ENCODE measurements around the gene SLC4A1. TPM values are rescaled to one million over a fixed set of nuclear protein-coding genes. Genes with fewer than 3 reads are reported as not detected.

Gene SLC4A1
- total RNA-seq, 1 experiment from 2014 or later: 0.22 TPM

GRCh38 chr17:44267165-44267455, 825 bp downstream of the SLC4A1 start:
- no peak for TF ChIP-seq SRF (IDR thresholded peaks at IDR 0.05; ENCODE audit: low read depth)
- TF ChIP-seq SP1 (IDR thresholded peaks at IDR 0.05; ENCODE audit: low read depth): no peak
- TF ChIP-seq ZBTB33 (IDR thresholded peaks at IDR 0.05; ENCODE audit: extremely low read depth, insufficient replicate concordance, low read length): no peak
- no peak for TF ChIP-seq ZNF274 (IDR thresholded peaks at IDR 0.05; ENCODE audit: low read depth, low read length)
- TF ChIP-seq EZH2 (IDR thresholded peaks at IDR 0.05): no peak
- no peak for TF ChIP-seq MAX (IDR thresholded peaks at IDR 0.05)
- TF ChIP-seq TCF7L2 (IDR thresholded peaks at IDR 0.05; ENCODE audit: borderline replicate concordance, extremely low read depth, insufficient read depth, insufficient read length): no peak
- TF ChIP-seq ELF1 (IDR thresholded peaks at IDR 0.05; ENCODE audit: borderline replicate concordance, low read depth): no peak
- TF ChIP-seq JUND (IDR thresholded peaks at IDR 0.05): no peak
- no peak for TF ChIP-seq SIN3A (IDR thresholded peaks at IDR 0.05; ENCODE audit: low read depth)
- no peak for TF ChIP-seq EGR1 (IDR thresholded peaks at IDR 0.05; ENCODE audit: low read depth)
- no peak for TF ChIP-seq RAD21 (IDR thresholded peaks at IDR 0.05; ENCODE audit: low read depth)
- TF ChIP-seq REST (IDR thresholded peaks at IDR 0.05; ENCODE audit: low read depth): no peak
- TF ChIP-seq POLR2AphosphoS5 (IDR thresholded peaks at IDR 0.05; ENCODE audit: low read depth, low read length): no peak
- RAD21 ChIA-PET (ENCODE audit: low non-redundant PET in 1 of 2, low total read pairs in 2 of 2, uncharacterized antibody in 2 of 2, unreplicated experiment in 2 of 2): no interaction called here
- Histone ChIP-seq H3K4me3 (replicated peaks in 1 of 2; ENCODE audit: low read depth in 1 of 2, low read length in 2 of 2) (no peak overlapping the region), H3K9ac (ENCODE audit: low read length) (no peak overlapping the region), H3K79me2 (ENCODE audit: insufficient read depth, low read length) (no peaks in the 10 kb centered on the region), H3K27ac (ENCODE audit: low read depth, low read length) (no peak overlapping the region), H4K20me1 (ENCODE audit: insufficient read depth) (no peaks in the 10 kb centered on the region), H3K9me2 (ENCODE audit: insufficient read depth) (no peaks in the 10 kb centered on the region), H3K27me3 (ENCODE audit: insufficient read depth, low read length) (no peaks in the 10 kb centered on the region), H3K4me2 (ENCODE audit: low read length) (no peak overlapping the region), H3K9me3 (ENCODE audit: control insufficient read depth in 1 of 2, insufficient read depth in 1 of 2, low read depth in 1 of 2, low read length in 2 of 2) (no peaks in the 10 kb centered on the region), H2AFZ (ENCODE audit: low read depth, low read length, poor library complexity, severe bottlenecking) (no peak overlapping the region), H3K36me3 (ENCODE audit: control insufficient read depth in 1 of 2, insufficient read depth in 2 of 2, low read length in 2 of 2) (no peaks in the 10 kb centered on the region), H3K4me1 (ENCODE audit: control insufficient read depth in 1 of 2, insufficient read depth in 2 of 2, low read length in 2 of 2) (no peaks in the 10 kb centered on the region)
- POLR2A ChIA-PET: no interaction called here
- BruUV-seq (replicated peaks): no TSS peak
- intact Hi-C loops (cut with micrococcal nuclease): no loop called here
- ATAC-seq (no peak), DNase-seq (ENCODE audit: low read depth, low spot score) (no peak)
- CTCF ChIA-PET: no interaction called here
